ENCODE results near the gene SLC18B1.

DNA sequence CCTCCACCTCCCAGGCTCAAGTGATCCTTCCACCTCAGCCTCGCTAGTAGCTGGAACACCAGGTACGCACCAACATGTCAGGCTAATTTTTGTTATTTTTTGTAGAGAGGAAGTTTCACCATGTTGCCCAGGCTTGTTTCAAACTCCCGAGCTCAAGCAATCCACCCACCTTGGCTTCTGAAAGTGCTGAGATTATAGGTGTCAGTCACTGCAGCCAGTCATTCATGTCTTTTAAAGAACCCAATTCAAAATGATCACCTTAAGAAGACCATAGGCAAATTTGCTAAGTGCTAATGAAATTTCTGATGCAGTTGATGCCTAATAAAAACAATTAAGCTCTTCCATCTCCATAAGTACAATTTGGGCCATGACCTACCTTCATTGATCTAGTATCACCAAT lies 38.2 kb downstream of the SLC18B1 start:
- TF ChIP-seq CTCF (conservative IDR thresholded peaks at IDR 0.05) (no peak), ZFX (IDR thresholded peaks at IDR 0.05) (no peak)

Measured in C4-2B (cell line).